Neural progenitor cell (in vitro differentiated cells): ENCODE measurements around the gene CRB2. TPM values are rescaled to one million over a fixed set of nuclear protein-coding genes. Genes with fewer than 3 reads are reported as not detected.

Experiments
- DNase-seq: peaks from one replicate; pipeline ENCODE4 v3.0.0-alpha.2; 2016; ENCODE audit warnings: low spot score
- H2AFZ ChIP-seq: fragments of 200-600 bp; sonication (generic); replicated peaks from 2 replicates; pipeline ENCODE4 v1.6.1; 2016; ENCODE audit warnings: antibody characterized with exemption
- H3F3A ChIP-seq: fragments of 200-600 bp; sonication (generic); 2 replicates; pipeline ENCODE4 v1.6.1; 2016; ENCODE audit warnings: antibody characterized with exemption, low read depth
- H3K27ac ChIP-seq: fragments of 200-600 bp; sonication (generic); 2 replicates; pipeline ENCODE4 v1.5.1; 2016; ENCODE audit warnings: mild to moderate bottlenecking
- H3K27me3 ChIP-seq: fragments of 200-600 bp; sonication (generic); 2 replicates; pipeline ENCODE4 v1.6.1; 2016; ENCODE audit warnings: mild to moderate bottlenecking, moderate library complexity
- H3K36me3 ChIP-seq: fragments of 200-600 bp; sonication (generic); 2 replicates; pipeline ENCODE4 v1.5.1; 2016
- H3K4me1 ChIP-seq: fragments of 200-600 bp; sonication (generic); 2 replicates; pipeline ENCODE4 v1.6.1; 2016; ENCODE audit warnings: mixed run types
- H3K4me2 ChIP-seq: fragments of 200-600 bp; sonication (generic); 2 replicates; pipeline ENCODE4 v1.6.1; 2016
- H3K4me3 ChIP-seq: fragments of 200-600 bp; sonication (generic); 2 replicates; pipeline ENCODE4 v1.5.1; 2016
- H3K79me2 ChIP-seq: fragments of 200-600 bp; sonication (generic); 2 replicates; pipeline ENCODE4 v1.6.1; 2016; ENCODE audit warnings: low read depth
- H3K9ac ChIP-seq: fragments of 200-600 bp; sonication (generic); 2 replicates; pipeline ENCODE4 v1.6.1; 2016
- H3K9me3 ChIP-seq: fragments of 200-600 bp; sonication (generic); 2 replicates; pipeline ENCODE4 v1.5.1; 2016; ENCODE audit warnings: low read depth
- H4K20me1 ChIP-seq: fragments of 200-600 bp; sonication (generic); 2 replicates; pipeline ENCODE4 v1.6.1; 2016; ENCODE audit warnings: low read depth
- H3K27ac Mint-ChIP-seq: 3 replicates; pipeline ENCODE4 v1.8.0; 2021; ENCODE audit warnings: mixed read lengths
- H3K27me3 Mint-ChIP-seq: 2 replicates; pipeline ENCODE4 v1.8.0; 2022; ENCODE audit warnings: low read depth, mild to moderate bottlenecking, inconsistent platforms, moderate library complexity, mixed read lengths; ENCODE audit not compliant: insufficient read depth
- H3K36me3 Mint-ChIP-seq: 3 replicates; pipeline ENCODE4 v1.8.0; 2021; ENCODE audit warnings: mixed read lengths
- H3K4me1 Mint-ChIP-seq: 3 replicates; pipeline ENCODE4 v1.8.0; 2021; ENCODE audit warnings: mixed read lengths
- H3K4me3 Mint-ChIP-seq: 3 replicates; pipeline ENCODE4 v1.8.0; 2021; ENCODE audit warnings: mild to moderate bottlenecking, moderate library complexity, mixed read lengths
- H3K9me3 Mint-ChIP-seq: 3 replicates; pipeline ENCODE4 v1.8.0; 2020; ENCODE audit warnings: mixed read lengths
- CTCF ChIP-seq: fragments of 200-600 bp; sonication (generic); IDR thresholded peaks from 2 replicates; pipeline ENCODE4 v1.5.1; 2017; ENCODE audit warnings: antibody characterized with exemption, mild to moderate bottlenecking
- EZH2 ChIP-seq: fragments of 200-600 bp; sonication (generic); IDR thresholded peaks from 2 replicates; pipeline ENCODE4 v1.6.1; 2017; ENCODE audit warnings: antibody characterized with exemption, mild to moderate bottlenecking, moderate library complexity
- EZH2phosphoT487 ChIP-seq: fragments of 200-600 bp; sonication (generic); IDR thresholded peaks from 2 replicates; pipeline ENCODE4 v1.6.1; 2017; ENCODE audit warnings: antibody characterized with exemption
- total RNA-seq: library from RNA; depleted of rRNA; stranded (reverse); fragments of >200 nt; gene quantifications from 2 replicates; pipeline ENCODE4 v1.2.3, GENCODE V29; 2015; ENCODE audit warnings: low replicate concordance

CRB2 gene
- total RNA-seq, 1 donor from 2014 or later, result 18.5 TPM

DNA sequence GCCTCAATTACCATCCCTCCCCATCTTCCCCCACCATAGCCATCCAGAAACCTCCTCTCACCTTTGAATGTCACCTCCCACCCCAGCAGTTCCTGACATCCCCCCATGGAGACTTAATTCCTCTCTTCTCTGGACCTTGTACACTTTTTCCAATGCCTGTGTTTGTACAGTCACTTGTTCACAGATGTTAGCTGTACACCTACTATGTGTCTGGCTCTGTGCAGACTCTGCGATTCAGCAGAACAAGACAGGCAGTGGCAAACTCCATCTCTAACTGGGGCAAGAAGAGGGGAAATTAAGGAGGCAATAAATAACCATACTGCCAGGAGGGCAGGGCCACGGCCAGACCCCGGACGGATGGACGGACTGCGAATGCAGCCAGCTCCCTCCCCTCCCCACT lies 29.8 kb upstream of the CRB2 start:
- no peak for DNase-seq
- H3K4me1 ChIP-seq, result peaks cover 11% of the 10 kb centered on the region
- H3K9me3 Mint-ChIP-seq, result no peaks in the 10 kb centered on the region
- no peak overlapping the region for H3K9ac ChIP-seq
- no peaks in the 10 kb centered on the region for H3K27me3 ChIP-seq
- H3K27me3 Mint-ChIP-seq, result peaks cover 20% of the 10 kb centered on the region
- no peak overlapping the region for H3K4me2 ChIP-seq
- H3K27ac Mint-ChIP-seq, result peak overlapping the region; percentile 26
- H4K20me1 ChIP-seq, result no peaks in the 10 kb centered on the region
- no peak overlapping the region for H3K4me3 ChIP-seq
- H3K4me1 Mint-ChIP-seq, result peaks cover 36% of the 10 kb centered on the region
- H3K36me3 Mint-ChIP-seq, result no peaks in the 10 kb centered on the region
- no peaks in the 10 kb centered on the region for H3K36me3 ChIP-seq
- H3F3A ChIP-seq, result no peaks in the 10 kb centered on the region
- TF ChIP-seq EZH2, result no peak
- no peak for TF ChIP-seq EZH2phosphoT487
- TF ChIP-seq CTCF, result no peak
- no peak overlapping the region for H3K27ac ChIP-seq
- no peaks in the 10 kb centered on the region for H3K9me3 ChIP-seq
- H3K79me2 ChIP-seq, result no peaks in the 10 kb centered on the region
- H3K4me3 Mint-ChIP-seq, result no peak overlapping the region
- H2AFZ ChIP-seq, result peak overlapping the region; percentile 90

DNA sequence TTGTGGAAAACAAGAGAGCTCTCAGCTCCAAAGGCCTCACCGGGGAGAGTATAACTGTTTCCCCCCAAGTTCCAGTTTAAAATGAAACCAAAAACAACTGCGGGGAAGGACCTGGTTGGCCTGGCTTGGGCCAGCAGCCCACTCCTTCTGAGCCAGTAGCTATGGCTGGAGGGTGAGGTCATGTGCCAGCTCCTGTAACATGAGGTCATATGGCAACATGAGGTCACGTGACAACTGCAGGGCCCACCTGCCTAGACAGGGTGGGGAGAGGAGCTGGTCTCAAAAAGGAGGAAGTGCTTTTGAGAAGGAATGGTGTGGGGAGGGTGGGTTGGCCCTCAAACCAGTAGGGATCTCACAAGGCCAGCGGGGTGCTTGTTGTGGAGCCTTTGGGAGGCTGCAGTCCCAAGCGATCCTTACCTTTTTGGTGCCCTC lies 29.3 kb upstream of the CRB2 start:
- Histone ChIP-seq H3K36me3 (no peaks in the 10 kb centered on the region), H2AFZ (peak overlapping the region; percentile 90), H4K20me1 (no peaks in the 10 kb centered on the region), H3K4me2 (no peak overlapping the region), H3F3A (no peaks in the 10 kb centered on the region), H3K4me1 (peaks cover 11% of the 10 kb centered on the region), H3K27me3 (no peaks in the 10 kb centered on the region), H3K9ac (no peak overlapping the region), H3K79me2 (no peaks in the 10 kb centered on the region), H3K4me3 (no peak overlapping the region), H3K27ac (no peak overlapping the region), H3K9me3 (no peaks in the 10 kb centered on the region)
- Mint-ChIP-seq H3K27me3 (peaks cover 18% of the 10 kb centered on the region), H3K36me3 (no peaks in the 10 kb centered on the region), H3K27ac (peak overlapping the region; percentile 38), H3K4me3 (no peak overlapping the region), H3K9me3 (no peaks in the 10 kb centered on the region), H3K4me1 (peaks cover 41% of the 10 kb centered on the region)
- TF ChIP-seq CTCF (no peak), EZH2 (no peak), EZH2phosphoT487 (no peak)
- DNase-seq, result no peak

- H4K20me1 ChIP-seq, result no peaks in the 10 kb centered on the region
- no peak for TF ChIP-seq CTCF
- TF ChIP-seq EZH2phosphoT487, result no peak
- no peak for TF ChIP-seq EZH2
- DNase-seq, result no peak
- no peaks in the 10 kb centered on the region for H3K27me3 ChIP-seq
- no peaks in the 10 kb centered on the region for H3K9me3 Mint-ChIP-seq
- peak overlapping the region; percentile 57 for H3K4me3 Mint-ChIP-seq
- H3K4me2 ChIP-seq, result no peak overlapping the region
- peaks cover 46% of the 10 kb centered on the region for H3K4me1 Mint-ChIP-seq
- H2AFZ ChIP-seq, result no peak overlapping the region
- H3K36me3 Mint-ChIP-seq, result no peaks in the 10 kb centered on the region
- H3K4me3 ChIP-seq, result no peak overlapping the region
- H3K79me2 ChIP-seq, result no peaks in the 10 kb centered on the region
- H3F3A ChIP-seq, result no peaks in the 10 kb centered on the region
- H3K27me3 Mint-ChIP-seq, result peaks cover 16% of the 10 kb centered on the region
- H3K9me3 ChIP-seq, result no peaks in the 10 kb centered on the region
- peaks cover 10% of the 10 kb centered on the region for H3K4me1 ChIP-seq
- H3K27ac ChIP-seq, result no peak overlapping the region
- H3K9ac ChIP-seq, result no peak overlapping the region
- H3K27ac Mint-ChIP-seq, result peak overlapping the region; percentile 10
- H3K36me3 ChIP-seq, result no peaks in the 10 kb centered on the region
Observed at GRCh38 chr9:123327697-123328100, 28.3 kb upstream of the CRB2 start.
